Ascending aorta (tissue), 2 donors: ENCODE results near the gene SPACA9. TPM values are rescaled to one million over a fixed set of nuclear protein-coding genes. Genes with fewer than 3 reads are reported as not detected.

ENCODE experiments used
- DNase-seq, 2 donors: peaks; one replicate each; pipeline ENCODE4 v3.0.0-alpha.2; 2019; ENCODE audit warnings: low spot score in 2 of 2
- H3K27ac ChIP-seq, 2 donors: fragments of 200-600 bp; sonication (generic); one replicate each; pipeline ENCODE4 v1.5.1; 2016 to 2017; ENCODE audit warnings: mild to moderate bottlenecking in 1 of 2
- H3K27me3 ChIP-seq: fragments of 200-600 bp; sonication (generic); one replicate; pipeline ENCODE4 v1.5.1; 2017
- H3K36me3 ChIP-seq, 2 donors: fragments of 200-600 bp; sonication (generic); one replicate each; pipeline ENCODE4 v1.5.1; 2016
- H3K4me1 ChIP-seq, 2 donors: fragments of 200-600 bp; sonication (generic); one replicate each; pipeline ENCODE4 v1.5.1; 2016 to 2017; ENCODE audit warnings: mild to moderate bottlenecking in 1 of 2
- H3K4me3 ChIP-seq, 2 donors: fragments of 200-600 bp; sonication (generic); one replicate each; pipeline ENCODE4 v1.5.1; 2016 to 2017; ENCODE audit warnings: mild to moderate bottlenecking in 1 of 2
- H3K9me3 ChIP-seq, 2 donors: fragments of 200-600 bp; sonication (generic); one replicate each; pipeline ENCODE4 v1.5.1; 2016
- CTCF ChIP-seq, 3 experiments: fragments of 200-600 bp in 2 of 3; fragments of 450-650 bp in 1 of 3; sonication (generic) in 2 of 3; IDR thresholded peaks; one replicate each; pipeline ENCODE4 v1.5.1; 2016 to 2019; ENCODE audit warnings: antibody characterized with exemption in 3 of 3, mild to moderate bottlenecking in 1 of 3, moderate library complexity in 1 of 3
- intact Hi-C: fragments of 100-400 bp; cut with DNase I; formaldehyde crosslinking; loops from one replicate; pipeline ENCODE4 v1.15.1; 2023
- total RNA-seq: library from RNA; depleted of rRNA; stranded (reverse); fragments of >200 nt; gene quantifications from one replicate; pipeline ENCODE4 v1.1.0, GENCODE V29; 2016

Gene SPACA9
- total RNA-seq, 1 donor from 2014 or later = 5.9 TPM

- peaks cover 3 to 8% of the 10 kb centered on the region in 2 donors for H3K4me1 ChIP-seq
- H3K4me3 ChIP-seq = no peak overlapping the region
- DNase-seq = no peak
- peaks cover 0 to 7% of the 10 kb centered on the region in 2 donors for H3K36me3 ChIP-seq
- no peaks in the 10 kb centered on the region for H3K9me3 ChIP-seq
- H3K27ac ChIP-seq = no peak overlapping the region
- TF ChIP-seq CTCF (IDR thresholded peaks at IDR 0.05) = no peak
- no peaks in the 10 kb centered on the region for H3K27me3 ChIP-seq
- intact Hi-C loops = no loop called here
Measured at GRCh38 chr9:132881826-132882225, 3.1 kb downstream of the SPACA9 start.

- Histone ChIP-seq H3K4me1 (peaks cover 2 to 5% of the 10 kb centered on the region in 2 donors), H3K4me3 (no peak overlapping the region), H3K27ac (no peak overlapping the region), H3K36me3 (peaks cover 0 to 13% of the 10 kb centered on the region in 2 donors), H3K9me3 (no peaks in the 10 kb centered on the region), H3K27me3 (no peaks in the 10 kb centered on the region)
- intact Hi-C loops = no loop called here
- DNase-seq = no peak
- TF ChIP-seq CTCF (IDR thresholded peaks at IDR 0.05) = no peak
Measured at GRCh38 chr9:132882616-132883015, 3.9 kb downstream of the SPACA9 start.

- peaks cover 0 to 4% of the 10 kb centered on the region in 2 donors for H3K4me1 ChIP-seq
- no peak for TF ChIP-seq CTCF (IDR thresholded peaks at IDR 0.05)
- H3K9me3 ChIP-seq = no peaks in the 10 kb centered on the region
- intact Hi-C loops = loop anchor here (1.0 kb wide), 1 partner anchor 10 kb away; no protein-coding TSS in a partner anchor
- no peak for DNase-seq
- no peak overlapping the region for H3K4me3 ChIP-seq
- peaks cover 0 to 14% of the 10 kb centered on the region in 2 donors for H3K36me3 ChIP-seq
- no peak overlapping the region for H3K27ac ChIP-seq
- no peaks in the 10 kb centered on the region for H3K27me3 ChIP-seq
Measured at GRCh38 chr9:132883349-132884294, 4.9 kb downstream of the SPACA9 start.

GRCh38 chr9:132885720-132886333 lies 7.1 kb downstream of the SPACA9 start:
- H3K27me3 ChIP-seq = no peaks in the 10 kb centered on the region
- peaks cover 0 to 14% of the 10 kb centered on the region in 2 donors for H3K36me3 ChIP-seq
- no peaks in the 10 kb centered on the region for H3K4me1 ChIP-seq
- intact Hi-C loops = no loop called here
- H3K27ac ChIP-seq = no peak overlapping the region
- TF ChIP-seq CTCF (IDR thresholded peaks at IDR 0.05) = no peak
- H3K4me3 ChIP-seq = no peak overlapping the region
- DNase-seq = no peak
- H3K9me3 ChIP-seq = no peaks in the 10 kb centered on the region

GRCh38 chr9:132886334-132886725 lies 7.6 kb downstream of the SPACA9 start:
- DNase-seq = no peak
- Histone ChIP-seq H3K4me1 (no peaks in the 10 kb centered on the region), H3K9me3 (no peaks in the 10 kb centered on the region), H3K27me3 (no peaks in the 10 kb centered on the region), H3K36me3 (peaks cover 0 to 14% of the 10 kb centered on the region in 2 donors), H3K27ac (no peak overlapping the region), H3K4me3 (no peak overlapping the region)
- intact Hi-C loops = no loop called here
- TF ChIP-seq CTCF (IDR thresholded peaks at IDR 0.05) = no peak
